Cardiac fibroblast (primary cell): ENCODE data around the gene DOK5.

Experiments used
- DNase-seq, 2 donors: peaks; one replicate each; pipeline versions ENCODE4 v3.0.0 to v3.0.0-alpha.2; 2010; ENCODE audit warnings: low read depth in 2 of 2
- H3K4me3 ChIP-seq, 2 donors: replicated peaks in 1 of 2; 1 replicate in 1 of 2; 2 replicates in 1 of 2; pipeline ENCODE4 v1.5.1; 2011; ENCODE audit warnings: low read depth in 2 of 2, low read length in 2 of 2, mild to moderate bottlenecking in 2 of 2, moderate library complexity in 1 of 2
- TF ChIP-seq, protein P1 (sequence below): IDR thresholded peaks from one replicate; pipeline ENCODE4 v1.5.1; 2011; ENCODE audit warnings: low read depth, mild to moderate bottlenecking, low read length, inconsistent platforms

Gene DOK5

GRCh38 chr20:54654450-54654849 lies 179.1 kb downstream of the DOK5 start:
- H3K4me3 ChIP-seq: no peak overlapping the region
- TF ChIP-seq, protein P1, sequence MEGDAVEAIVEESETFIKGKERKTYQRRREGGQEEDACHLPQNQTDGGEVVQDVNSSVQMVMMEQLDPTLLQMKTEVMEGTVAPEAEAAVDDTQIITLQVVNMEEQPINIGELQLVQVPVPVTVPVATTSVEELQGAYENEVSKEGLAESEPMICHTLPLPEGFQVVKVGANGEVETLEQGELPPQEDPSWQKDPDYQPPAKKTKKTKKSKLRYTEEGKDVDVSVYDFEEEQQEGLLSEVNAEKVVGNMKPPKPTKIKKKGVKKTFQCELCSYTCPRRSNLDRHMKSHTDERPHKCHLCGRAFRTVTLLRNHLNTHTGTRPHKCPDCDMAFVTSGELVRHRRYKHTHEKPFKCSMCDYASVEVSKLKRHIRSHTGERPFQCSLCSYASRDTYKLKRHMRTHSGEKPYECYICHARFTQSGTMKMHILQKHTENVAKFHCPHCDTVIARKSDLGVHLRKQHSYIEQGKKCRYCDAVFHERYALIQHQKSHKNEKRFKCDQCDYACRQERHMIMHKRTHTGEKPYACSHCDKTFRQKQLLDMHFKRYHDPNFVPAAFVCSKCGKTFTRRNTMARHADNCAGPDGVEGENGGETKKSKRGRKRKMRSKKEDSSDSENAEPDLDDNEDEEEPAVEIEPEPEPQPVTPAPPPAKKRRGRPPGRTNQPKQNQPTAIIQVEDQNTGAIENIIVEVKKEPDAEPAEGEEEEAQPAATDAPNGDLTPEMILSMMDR: no peak
- peak in 1 of 2 donors; percentile 43 for DNase-seq

DNA sequence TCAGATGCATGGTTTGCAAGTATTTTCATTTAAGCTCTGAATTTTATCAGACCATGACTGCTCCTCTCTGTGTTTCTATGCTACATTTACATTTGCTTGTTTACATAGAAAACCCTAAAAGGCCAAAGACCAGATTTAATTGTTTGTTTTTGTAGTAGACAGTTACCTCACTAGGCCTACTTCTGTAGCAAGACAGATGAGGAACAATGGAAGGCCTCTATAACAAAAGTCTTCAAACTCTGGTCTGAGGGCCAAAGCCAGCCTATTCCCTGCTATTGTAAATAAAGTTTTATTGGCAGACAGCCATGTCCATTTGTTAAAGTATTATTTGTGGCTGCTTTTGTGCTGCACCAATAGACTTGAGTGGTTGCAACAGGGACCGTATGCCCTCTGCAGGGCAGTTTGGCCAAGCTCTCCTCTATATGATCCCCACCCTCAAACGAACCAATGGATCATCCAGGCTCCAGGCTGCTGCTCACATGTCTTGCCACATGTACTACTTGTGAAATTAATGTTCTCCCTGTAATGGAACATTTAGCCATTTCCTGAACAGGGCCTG lies 182.0 kb downstream of the DOK5 start:
- TF ChIP-seq, protein P1: no peak
- no peak overlapping the region for H3K4me3 ChIP-seq
- peak in 1 of 2 donors; percentile 13 for DNase-seq

DNA sequence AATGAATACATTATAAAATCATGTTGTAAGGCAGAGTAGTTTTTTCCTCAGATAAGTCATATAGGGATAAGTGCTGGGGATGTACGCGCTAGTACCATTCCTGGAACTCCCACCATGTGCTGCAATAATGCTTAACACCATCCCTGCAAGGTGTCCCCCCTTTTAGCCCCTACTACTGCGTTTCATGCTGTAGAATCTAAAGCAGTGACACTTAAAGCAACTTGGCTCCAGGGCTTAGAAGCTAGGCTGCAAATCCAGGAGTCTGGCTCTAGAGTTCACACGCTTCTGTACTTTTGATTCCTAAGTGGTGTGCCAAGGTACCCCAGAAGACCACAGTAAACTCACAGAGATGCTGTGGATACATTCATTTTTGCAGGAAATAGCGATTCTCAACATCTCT lies 183.1 kb downstream of the DOK5 start:
- no peak overlapping the region for H3K4me3 ChIP-seq
- TF ChIP-seq, protein P1: no peak
- no peak for DNase-seq

DNA sequence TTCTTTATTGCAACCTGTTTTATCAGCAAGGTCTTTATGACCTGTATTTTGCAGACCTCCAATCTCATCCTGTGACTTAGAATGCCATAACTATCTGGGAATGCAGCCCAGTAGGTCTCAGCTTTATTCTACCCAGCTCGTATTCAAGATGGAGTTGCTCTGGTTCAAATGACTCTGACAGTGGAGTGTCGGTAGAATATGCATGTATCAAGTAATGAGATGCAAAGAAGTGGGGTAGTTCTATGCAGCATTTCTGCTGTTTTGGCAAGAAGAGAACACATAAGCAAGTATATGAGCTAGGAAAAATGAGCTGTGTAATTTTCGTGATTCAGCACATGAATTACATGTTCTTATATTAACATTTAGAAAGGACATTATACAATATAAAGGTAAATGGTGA lies 185.9 kb downstream of the DOK5 start:
- TF ChIP-seq, protein P1: no peak
- no peak for DNase-seq
- no peak overlapping the region for H3K4me3 ChIP-seq

- TF ChIP-seq, protein P1: no peak
- no peak for DNase-seq
- no peak overlapping the region for H3K4me3 ChIP-seq
These were observed 186.6 kb downstream of the DOK5 start for GRCh38 chr20:54661880-54662465.

- no peak for DNase-seq
- TF ChIP-seq, protein P1: no peak
- H3K4me3 ChIP-seq: no peak overlapping the region
These were observed 190.4 kb downstream of the DOK5 start for GRCh38 chr20:54665812-54666211.
